HG03457 (cell line): Measurements from ENCODE around the gene SPSB4.
"Not testable (repeated sequence)": the region's sequence is repeated elsewhere in the genome, so short reads cannot be mapped to it uniquely, and the experiment has no call there.

ENCODE experiments used
- ATAC-seq: cut with Tn5 transposase; IDR thresholded peaks from one replicate; pipeline ENCODE4 v1.9.1; 2021; ENCODE audit warnings: moderate number of reproducible peaks; ENCODE audit not compliant: unreplicated experiment

SPSB4 gene

DNA sequence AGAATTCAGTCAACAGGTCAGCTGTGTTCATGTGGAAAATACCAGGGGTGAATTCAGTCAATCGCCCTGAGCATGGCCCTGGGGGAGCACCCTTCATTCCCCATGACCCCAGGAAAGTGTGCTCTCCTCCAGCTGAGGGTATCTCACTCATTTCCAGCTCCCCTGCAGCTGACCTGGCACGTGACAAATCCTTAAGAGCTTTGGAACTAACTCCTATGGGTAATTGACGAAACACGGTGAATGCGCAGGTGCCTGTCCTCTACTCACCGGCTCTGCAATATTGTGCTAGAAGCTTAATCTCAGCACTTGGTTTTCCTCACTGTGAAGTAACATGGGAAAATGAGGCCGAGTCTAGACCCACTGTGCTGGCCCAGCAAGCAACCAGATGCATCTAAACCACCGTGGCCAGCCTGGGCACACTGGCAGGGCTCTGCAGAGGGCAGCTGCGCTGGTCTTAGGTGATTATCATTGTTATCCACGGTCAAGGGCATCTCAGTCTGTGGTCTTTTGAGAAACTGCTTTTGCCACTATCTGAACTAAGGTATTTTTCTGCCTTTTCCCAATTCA is 63.1 kb downstream of the SPSB4 start:
- no peak for ATAC-seq

DNA sequence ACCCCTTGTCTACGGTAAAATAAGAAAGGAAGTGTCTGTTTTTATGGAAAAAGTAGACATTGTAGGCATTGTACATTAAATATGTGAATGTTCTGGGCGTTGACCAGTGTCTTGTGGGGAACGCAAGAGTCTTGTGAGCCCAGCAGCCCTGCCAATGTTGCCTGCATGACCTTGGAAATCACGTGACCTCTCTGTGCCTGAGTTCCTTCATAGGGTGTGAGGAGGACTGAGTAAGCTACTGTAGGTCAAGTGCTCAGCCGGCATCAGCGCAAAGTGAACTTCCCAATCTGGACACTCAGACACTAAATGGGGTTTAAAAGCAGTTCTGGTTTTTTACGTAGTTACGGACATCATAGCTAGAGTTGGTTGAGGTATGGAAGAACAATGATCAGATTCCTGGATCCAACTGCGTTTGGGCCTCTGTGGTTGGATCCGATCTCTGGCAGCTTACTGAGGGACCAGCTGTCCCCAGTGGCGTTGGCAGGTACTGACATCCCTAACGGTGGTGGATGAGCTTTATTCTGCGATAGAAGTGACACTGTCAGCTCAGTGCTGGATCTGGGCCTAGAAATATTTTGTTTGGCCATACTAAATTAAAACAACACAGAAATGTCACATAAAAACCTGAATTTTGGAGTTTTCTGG is 63.8 kb downstream of the SPSB4 start:
- ATAC-seq, result no peak

DNA sequence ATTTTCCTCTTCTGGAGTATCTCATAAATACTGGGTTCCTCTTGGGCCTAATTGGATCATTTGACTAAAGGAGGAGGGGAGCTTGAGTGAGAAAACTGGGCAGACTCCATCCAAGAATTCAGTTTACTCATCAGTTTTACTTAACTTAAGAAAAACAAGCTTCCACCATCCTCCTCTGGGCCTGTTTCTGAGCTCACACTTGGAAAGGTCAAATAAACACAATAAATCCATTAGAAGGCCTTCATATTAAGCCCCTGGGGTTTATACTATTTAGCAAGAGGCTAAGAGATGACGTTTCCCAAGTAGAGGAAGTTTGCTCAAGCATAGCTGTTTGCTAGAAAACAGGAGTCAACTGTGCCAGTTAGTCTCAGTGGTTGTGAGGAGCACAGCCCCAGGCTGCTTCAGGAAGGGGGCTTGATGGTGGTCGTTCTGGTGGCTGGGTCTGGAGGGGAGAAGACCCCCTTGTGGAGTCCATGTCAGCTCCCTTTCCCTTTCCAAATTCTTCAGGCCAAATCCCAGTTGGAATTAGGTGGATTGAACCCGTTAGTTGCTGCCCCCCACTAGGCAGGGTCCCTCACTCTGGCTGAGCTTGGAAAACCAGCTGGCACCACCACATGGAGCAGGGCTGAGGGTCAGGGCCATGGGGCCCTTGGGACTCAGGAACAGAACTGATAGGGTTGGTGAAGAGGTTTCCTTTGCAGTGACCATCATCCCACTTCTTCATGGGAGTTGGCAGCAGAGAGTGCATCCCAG is 64.8 kb downstream of the SPSB4 start:
- ATAC-seq, result no peak

DNA sequence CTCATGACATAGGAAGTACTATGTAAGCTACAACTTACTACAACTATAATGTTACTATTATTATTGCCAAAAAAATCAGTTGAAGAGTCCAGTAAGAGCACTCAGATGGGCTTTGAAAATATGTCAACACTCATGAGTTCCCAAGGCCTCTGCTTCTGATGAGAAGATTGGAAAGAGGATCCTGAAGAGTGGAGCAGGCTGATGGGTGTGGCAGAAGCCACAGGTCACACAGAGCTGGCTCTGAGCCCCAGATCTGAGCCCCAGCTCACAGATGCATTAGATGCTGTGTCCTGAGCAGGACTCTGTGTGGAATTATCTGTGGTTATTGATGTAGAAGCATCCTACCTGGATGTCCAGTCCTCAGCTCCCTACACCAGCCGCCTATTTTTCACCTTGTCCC is 65.6 kb downstream of the SPSB4 start:
- ATAC-seq, result no peak

DNA sequence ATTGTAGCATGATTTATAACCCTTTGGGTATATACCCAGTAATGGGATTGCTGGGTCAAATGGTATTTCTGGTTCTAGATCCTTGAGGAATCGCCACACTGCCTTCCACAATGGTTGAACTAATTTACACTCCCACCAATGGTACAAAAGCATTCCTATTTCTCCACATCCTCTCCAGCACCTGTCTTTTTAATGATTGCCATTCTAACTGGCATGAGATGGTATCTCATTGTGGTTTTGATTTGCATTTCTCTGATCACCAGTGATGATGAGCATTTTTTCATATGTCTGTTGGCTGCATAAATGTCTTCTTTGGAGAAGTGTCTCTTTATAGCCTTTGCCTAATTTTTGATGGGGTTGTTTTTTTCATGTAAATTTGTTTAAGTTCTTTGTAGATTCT is 66.8 kb downstream of the SPSB4 start:
- ATAC-seq, result not testable (repeated sequence)

DNA sequence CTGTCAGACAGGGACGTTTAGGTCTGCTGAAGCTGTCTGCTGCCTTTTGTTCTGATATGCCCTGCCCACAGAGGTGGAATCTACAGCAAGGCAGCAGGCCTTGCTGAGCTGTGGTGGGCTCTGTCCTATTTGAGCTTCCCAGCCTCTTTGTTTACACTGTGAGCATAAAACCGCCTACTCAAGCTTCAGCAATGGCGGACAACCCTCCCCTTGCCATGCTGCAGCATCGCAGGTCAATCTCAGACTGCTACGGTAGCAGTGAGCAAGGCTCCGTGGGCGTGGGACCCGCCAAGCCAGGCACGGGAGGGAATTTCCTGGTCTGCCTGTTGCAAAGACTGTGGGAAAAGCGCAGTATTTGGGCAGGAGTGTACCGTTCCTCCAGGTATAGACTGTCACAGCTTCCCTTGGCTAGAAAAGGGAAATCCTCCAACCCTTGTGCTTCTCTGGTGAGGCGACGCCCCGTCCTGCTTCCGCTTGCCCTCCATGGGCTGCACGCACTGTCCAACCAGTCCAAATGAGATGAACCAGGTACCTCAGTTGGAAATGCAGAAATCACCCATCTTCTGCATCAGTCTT is 71.4 kb downstream of the SPSB4 start:
- ATAC-seq, result no peak

DNA sequence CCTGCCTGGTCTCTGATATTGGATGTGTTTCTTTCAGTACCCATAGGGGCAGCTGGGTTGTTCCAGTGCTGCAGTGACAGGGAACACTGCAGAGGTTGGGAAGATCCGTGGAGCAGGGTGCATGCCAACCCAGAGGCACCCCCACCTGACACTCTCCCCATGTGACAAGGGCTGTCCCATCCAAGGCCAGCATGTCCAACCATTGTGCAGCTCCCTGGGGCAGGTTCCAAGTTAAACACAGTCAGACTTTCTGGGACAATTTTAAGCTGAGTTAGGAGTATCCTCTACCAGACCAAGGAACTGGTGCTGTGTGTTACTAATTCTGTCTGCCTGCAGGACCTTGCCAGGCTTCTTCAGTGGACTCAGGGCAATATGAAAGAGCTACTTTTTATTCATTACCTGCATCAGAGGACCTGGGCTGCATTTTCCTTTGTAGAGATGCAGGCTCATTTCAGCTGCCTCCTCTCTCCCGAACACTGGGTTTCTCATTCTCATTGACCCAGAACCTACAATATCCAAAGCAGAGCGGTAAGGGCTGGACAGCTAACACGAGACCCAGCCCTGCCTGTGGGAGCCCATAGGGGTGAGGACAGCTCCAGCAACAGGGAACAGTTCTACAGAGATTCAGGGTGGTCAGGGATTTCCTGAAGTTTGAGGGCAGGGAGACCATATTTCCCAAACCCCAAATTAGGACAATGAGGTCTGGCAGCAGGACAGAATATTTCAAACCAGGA is 72.7 kb downstream of the SPSB4 start:
- ATAC-seq, result no peak

DNA sequence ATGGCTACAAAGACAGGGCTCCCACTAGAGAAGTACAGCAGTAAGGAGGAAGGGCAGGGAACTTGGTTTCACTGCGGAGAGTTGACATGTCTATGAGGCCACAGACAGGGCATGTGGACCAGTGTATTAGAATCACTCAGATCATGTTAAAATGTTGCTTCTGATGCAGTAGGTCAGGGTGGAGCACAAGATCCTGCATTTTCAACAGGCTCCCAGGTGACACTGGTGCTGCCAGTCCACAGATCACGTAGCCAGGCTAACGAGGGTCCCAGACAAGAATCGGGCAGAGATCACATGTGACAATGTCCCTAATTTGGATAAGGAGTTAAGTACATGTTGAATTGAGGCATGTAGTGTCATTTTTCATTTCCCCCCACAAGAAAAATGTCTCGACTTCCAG is 73.6 kb downstream of the SPSB4 start:
- ATAC-seq, result no peak

DNA sequence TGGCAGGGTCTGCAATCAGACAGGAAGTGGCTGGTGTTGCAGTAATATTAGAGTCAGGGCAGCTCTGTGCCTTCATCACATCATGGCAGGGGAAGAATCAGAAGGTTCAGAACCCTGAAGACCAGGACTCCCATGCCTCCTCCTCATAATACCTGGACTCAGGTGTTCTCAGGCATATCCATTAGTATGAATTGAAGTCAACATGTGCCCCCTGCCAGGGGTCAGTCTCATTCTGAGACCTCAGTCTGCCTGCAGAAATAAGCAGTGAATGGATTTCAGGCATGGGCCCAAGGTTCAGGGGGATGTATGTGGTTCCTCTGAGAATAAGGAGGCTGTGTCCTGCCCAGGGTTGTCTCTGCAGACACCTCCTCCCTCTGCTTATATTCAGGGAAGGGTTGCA is 74.2 kb downstream of the SPSB4 start:
- ATAC-seq, result no peak

DNA sequence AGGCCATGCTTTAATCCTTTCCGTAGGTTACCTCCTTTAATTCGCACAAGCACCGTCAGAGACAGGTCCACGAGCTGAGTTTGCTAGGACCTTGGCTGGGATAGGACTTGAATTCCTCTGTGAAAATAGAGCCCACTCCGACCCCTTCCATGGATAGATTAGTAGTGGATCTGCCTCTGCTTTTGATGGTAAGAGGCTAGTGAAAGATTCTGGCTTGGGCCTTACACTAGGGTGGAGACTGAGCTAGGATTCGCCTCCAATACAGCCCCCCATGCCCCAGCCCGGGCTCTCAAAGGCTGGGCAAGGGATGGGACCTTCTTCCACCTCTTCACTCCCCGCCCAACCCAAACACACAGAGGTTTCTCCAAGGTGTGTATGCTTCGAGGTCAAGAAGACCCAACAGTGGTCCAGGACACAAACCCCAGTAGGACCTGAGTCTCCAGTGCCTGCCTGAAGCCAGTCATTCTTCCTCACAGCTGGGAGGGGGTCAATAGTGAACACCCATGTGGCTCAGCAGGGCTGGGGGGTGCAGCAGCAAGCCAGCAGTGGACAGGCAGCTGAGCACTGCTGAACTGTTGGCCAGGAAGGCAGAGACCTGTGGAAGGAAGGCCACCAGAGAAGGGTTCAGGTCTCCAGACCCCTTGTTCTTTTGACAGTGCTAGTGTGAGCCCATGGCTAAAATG is 75.7 kb downstream of the SPSB4 start:
- no peak for ATAC-seq

DNA sequence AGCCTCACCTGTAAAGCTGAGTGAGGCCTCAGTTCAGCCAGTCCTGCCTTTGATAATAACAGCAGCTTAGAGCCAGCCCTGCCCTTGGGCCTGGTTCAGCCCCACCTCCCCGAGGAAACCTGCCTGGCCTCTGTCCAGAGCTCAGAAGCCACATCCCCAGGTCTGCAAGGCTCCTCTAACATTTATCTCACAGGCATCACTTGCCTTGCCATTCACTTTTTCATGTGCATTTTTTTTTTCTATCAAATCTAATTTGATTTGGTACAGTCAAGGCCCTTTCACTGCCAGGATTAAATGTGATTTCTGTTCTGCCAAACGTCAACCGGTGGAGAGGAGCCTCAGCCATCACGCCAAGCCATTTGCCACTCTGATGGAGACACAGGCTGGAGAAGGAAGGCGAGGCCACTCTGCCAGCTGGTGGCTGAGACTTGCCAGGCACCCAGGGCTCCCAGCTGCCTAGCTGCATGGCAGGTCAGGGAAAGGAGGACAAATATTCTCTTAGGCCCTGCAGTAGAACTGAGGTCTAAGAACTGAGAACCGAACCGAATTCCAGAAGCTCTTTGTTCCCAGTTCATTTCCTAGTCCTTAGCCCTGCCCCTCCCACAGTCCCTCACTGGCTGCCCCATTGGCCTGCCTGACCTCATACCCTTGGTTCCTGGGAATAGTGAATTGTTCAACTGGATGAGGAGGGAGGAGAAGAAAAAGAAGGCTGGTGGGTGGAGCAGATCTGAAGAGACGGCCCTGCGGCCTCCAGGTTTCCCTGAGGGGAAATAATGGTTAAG is 76.4 kb downstream of the SPSB4 start:
- no peak for ATAC-seq

DNA sequence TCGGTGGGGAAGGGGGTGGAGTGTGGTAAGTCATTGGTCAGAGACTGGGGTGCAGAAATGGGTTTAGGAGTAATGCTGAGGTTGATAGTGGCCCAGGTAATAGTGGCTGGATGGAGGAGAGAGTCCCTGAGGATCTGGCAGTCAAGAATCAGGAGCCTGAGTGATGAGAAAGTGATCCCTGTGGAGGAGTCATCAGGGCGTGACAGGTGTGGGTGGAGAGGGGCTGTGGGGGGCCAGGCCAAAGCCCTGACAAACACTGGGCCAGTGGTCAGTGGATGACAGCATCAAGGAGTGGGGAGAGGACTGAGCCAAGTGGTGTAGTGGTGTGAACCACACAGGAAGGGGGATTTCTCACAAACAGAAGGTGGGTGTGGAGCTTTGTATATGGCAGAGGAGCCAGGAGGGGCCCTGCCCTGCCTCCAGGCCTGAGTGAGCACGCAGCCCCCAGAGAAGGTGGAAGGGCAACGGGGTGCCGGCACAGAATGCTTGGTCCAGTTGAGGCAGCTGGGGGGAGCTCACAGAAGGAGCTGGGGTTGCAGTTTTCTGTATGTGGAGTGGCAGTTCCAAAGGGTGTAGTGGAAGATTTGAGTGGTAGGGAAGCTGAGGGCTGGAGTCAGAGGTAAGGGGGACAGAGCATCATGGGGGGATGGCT is 77.1 kb downstream of the SPSB4 start:
- ATAC-seq, result no peak

DNA sequence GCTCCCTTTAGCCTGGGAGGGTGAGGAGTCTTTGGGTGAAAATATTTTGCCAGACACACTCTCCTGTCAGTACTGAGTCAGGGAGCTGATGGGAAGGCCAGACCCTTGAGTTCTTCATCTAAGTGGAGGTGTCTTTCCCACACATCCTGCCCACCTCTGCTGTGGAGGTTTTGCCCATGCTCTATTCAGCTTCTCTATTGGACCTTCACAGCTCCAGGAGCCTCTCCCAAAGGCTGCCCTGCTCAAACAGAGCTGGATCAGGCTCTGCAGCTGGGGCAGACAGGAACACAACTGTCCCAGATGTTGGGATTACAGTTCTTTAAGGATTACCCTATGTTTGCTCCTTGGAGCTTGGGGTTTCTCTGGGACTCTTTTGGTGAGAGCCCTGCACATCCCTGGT is 77.9 kb downstream of the SPSB4 start:
- no peak for ATAC-seq

DNA sequence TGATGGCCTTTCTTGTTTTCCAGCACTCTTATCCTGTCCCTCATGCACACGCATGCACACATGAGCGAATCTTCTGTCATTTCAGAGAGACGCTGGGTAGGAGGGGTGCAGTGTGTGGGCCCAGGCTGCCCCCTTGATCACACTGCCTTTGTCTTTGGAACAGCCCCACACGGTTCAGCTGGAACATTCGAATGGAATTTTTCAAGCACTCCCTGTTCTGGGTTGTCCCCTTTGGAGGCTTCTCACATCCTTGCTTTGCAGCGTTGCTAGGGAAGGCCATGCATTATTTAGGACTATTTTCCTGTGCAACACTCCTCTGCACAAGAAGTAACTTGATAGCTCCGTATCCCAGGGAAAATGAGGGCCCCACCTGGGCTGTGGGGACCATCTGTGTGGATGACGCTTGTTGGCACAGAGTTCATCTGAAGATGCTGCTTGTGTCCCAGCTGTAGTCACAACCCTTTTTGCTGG is 78.4 kb downstream of the SPSB4 start:
- no peak for ATAC-seq

DNA sequence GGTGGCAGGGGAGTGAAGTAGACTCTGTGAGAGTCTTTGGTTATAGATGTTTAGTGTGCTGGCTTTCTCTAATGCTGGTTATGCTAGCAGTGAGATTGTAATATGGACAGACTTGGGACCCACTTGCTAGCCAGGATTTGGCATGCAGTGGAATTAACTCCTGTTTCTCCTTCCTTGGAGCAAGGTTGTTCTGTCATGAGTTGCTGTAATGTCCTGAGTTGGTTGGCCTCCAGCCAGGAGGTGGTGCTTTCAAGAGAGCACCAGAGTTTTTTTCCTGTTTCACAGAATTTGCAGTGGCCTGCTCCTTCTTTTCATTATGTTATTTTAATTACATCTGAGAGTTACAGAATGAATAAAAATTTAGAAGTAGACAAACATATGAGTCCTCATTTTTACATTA is 92.4 kb downstream of the SPSB4 start:
- no peak for ATAC-seq

DNA sequence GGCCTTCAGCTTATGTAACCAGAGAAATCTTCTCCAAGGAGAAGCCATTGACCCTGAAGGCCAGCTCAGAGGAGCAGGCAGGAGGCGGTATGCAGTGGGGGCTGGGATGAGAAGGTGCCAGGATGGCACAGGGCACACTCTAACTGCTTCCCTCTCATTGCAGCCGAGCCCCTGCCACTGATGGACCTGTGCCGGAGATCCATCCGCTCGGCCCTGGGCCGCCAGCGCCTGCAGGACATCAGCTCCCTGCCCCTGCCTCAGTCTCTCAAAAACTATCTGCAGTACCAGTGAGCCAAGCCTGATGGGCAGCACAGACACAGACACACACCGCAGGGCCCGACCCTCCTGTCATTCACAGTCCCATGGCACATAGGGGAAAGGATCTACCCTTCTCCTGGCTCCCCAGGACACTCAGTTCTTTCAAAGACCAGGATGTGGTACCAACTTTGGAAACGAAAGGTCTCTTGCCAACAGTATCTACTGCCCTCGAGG is 95.9 kb downstream of the SPSB4 start:
- no peak for ATAC-seq

DNA sequence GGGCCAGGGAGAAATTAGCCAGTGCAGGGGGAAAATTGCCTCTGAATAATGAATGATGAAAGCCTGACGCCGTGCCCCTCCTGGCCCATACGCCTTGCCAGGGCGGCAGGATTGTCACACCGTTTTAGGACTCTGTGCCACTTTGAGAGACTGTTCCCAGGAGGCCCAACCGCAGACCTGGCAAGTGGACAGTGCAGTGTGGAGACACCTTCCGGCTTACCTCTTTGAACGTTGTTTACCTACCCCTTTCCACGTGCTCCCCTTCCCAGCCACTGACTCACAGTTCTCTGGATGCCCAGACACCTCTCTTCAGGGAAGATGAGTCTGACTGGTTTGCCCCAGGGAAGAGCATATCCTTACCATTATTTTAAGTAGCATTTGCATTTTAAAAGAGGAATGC is 96.5 kb downstream of the SPSB4 start:
- ATAC-seq, result no peak

DNA sequence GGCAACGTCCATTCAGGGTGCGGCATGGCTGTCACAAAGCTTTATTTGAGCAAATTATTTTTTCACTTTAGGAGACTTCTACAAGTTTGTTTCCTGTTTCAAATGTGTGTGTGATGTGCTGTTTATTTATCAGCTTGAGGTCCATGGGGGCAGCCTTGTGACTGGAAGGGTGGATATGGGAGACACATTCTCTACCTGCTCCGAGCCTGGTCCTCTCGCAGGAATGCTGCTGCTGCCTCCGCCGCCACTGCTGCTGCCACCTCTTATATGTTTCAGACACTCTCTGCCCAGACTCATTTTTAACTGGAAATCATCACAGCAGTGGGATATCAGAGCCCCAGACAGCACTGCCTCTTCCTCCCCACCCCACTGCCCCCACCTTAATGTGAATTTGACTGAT is 97.0 kb downstream of the SPSB4 start:
- no peak for ATAC-seq

DNA sequence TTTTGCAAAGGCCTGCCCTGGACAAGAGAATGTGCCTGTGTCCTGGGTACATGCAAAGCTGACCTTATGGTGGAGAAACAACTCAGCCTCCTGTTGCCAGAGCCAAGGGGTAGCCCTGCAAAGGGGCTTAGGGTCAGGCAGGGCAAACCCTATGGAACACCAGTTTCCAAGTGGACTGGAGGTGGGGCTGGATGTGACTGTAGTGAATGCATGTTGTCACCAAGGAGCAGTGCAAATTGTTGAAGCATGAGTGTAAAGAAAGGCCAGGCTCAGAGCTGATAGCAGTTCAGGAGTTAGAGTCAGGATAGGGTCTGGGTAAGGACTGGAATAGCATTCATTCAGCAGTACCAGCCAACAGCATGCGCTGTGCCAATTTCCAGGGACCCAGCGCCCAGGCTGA is 97.6 kb downstream of the SPSB4 start:
- ATAC-seq, result no peak
